NCI-H446 treated with DMSO at 0.1 percent for 48 hours (cell line): ENCODE data around the gene PDGFRB.

ENCODE experiments used
- DNase-seq: peaks from one replicate; lab custom pipeline; 2025; lab: John Stamatoyannopoulos, UW

The PDGFRB gene

GRCh38 chr5:150129813-150130492 is 25.7 kb downstream of the PDGFRB start:
- no peak for DNase-seq

- no peak for DNase-seq
These were observed 26.2 kb downstream of the PDGFRB start for GRCh38 chr5:150129454-150129812.

GRCh38 chr5:150126921-150127265 is 28.8 kb downstream of the PDGFRB start:
- DNase-seq = no peak

- DNase-seq = no peak
These were observed 29.3 kb downstream of the PDGFRB start for GRCh38 chr5:150126199-150126920.

GRCh38 chr5:150125334-150125733 is 30.3 kb downstream of the PDGFRB start:
- no peak for DNase-seq

GRCh38 chr5:150124596-150124995 is 31.0 kb downstream of the PDGFRB start:
- no peak for DNase-seq

GRCh38 chr5:150124111-150124557 is 31.5 kb downstream of the PDGFRB start:
- DNase-seq = no peak

- no peak for DNase-seq
These were observed 32.1 kb downstream of the PDGFRB start for GRCh38 chr5:150123542-150123941.

- DNase-seq = no peak
These were observed 32.8 kb downstream of the PDGFRB start for GRCh38 chr5:150122536-150123481.

- no peak for DNase-seq
These were observed 33.5 kb downstream of the PDGFRB start for GRCh38 chr5:150122158-150122510.

- no peak for DNase-seq
These were observed 34.0 kb downstream of the PDGFRB start for GRCh38 chr5:150121448-150122157.

- no peak for DNase-seq
These were observed 34.8 kb downstream of the PDGFRB start for GRCh38 chr5:150120617-150121447.

GRCh38 chr5:150120062-150120441 is 35.6 kb downstream of the PDGFRB start:
- DNase-seq = no peak

GRCh38 chr5:150119421-150120061 is 36.1 kb downstream of the PDGFRB start:
- DNase-seq = no peak

- DNase-seq = no peak
These were observed 37.0 kb downstream of the PDGFRB start for GRCh38 chr5:150118561-150119229.

- DNase-seq = no peak
These were observed 37.6 kb downstream of the PDGFRB start for GRCh38 chr5:150117945-150118560.

- no peak for DNase-seq
These were observed 38.8 kb downstream of the PDGFRB start for GRCh38 chr5:150116667-150117400.

- no peak for DNase-seq
These were observed 40.8 kb downstream of the PDGFRB start for GRCh38 chr5:150114773-150115408.
